Cortex of kidney (tissue), 1 donor: ENCODE measurements around the gene CEP350.
"Not testable (repeated sequence)": the region's sequence is repeated elsewhere in the genome, so short reads cannot be mapped to it uniquely, and the experiment has no call there.

ENCODE experiments used
- DNase-seq: peaks from one replicate; lab custom pipeline; 2025; lab: John Stamatoyannopoulos, UW

CEP350 gene

GRCh38 chr1:180123463-180123936 is 168.9 kb downstream of the CEP350 start:
- no peak for DNase-seq

- DNase-seq: no peak
These were observed 176.0 kb downstream of the CEP350 start for GRCh38 chr1:180130651-180131050.

GRCh38 chr1:180131510-180131909 is 176.9 kb downstream of the CEP350 start:
- DNase-seq: no peak

- no peak for DNase-seq
These were observed 178.6 kb downstream of the CEP350 start for GRCh38 chr1:180133193-180133592.

GRCh38 chr1:180133688-180134087 is 179.1 kb downstream of the CEP350 start:
- not testable (repeated sequence) for DNase-seq

GRCh38 chr1:180135535-180135934 is 180.9 kb downstream of the CEP350 start:
- DNase-seq: no peak

- DNase-seq: no peak
These were observed 181.8 kb downstream of the CEP350 start for GRCh38 chr1:180136331-180136967.

GRCh38 chr1:180136968-180137356 is 182.4 kb downstream of the CEP350 start:
- no peak for DNase-seq

- no peak for DNase-seq
These were observed 183.2 kb downstream of the CEP350 start for GRCh38 chr1:180137776-180138175.

- DNase-seq: no peak
These were observed 186.8 kb downstream of the CEP350 start for GRCh38 chr1:180141381-180141934.

GRCh38 chr1:180143359-180143758 is 188.7 kb downstream of the CEP350 start:
- no peak for DNase-seq

- DNase-seq: no peak
These were observed 190.2 kb downstream of the CEP350 start for GRCh38 chr1:180144659-180145357.

GRCh38 chr1:180145446-180145845 is 190.8 kb downstream of the CEP350 start:
- DNase-seq: no peak

GRCh38 chr1:180150982-180151381 is 196.4 kb downstream of the CEP350 start:
- no peak for DNase-seq

GRCh38 chr1:180151508-180151907 is 196.9 kb downstream of the CEP350 start:
- DNase-seq: no peak

- no peak for DNase-seq
These were observed 198.0 kb downstream of the CEP350 start for GRCh38 chr1:180152588-180152987.

GRCh38 chr1:180153032-180153431 is 198.4 kb downstream of the CEP350 start:
- no peak for DNase-seq

GRCh38 chr1:180154003-180154324 is 199.4 kb downstream of the CEP350 start:
- no peak for DNase-seq

GRCh38 chr1:180154325-180155181 is 199.9 kb downstream of the CEP350 start, which contains the start of gene QSOX1:
TSS of gene QSOX1 (plus strand) at chr1:180154869. CDS start at chr1:180154908, 39 bp downstream.
- DNase-seq: peak; percentile 59

GRCh38 chr1:180155182-180155682 is 200.6 kb downstream of the CEP350 start:
- no peak for DNase-seq

GRCh38 chr1:180156201-180156600 is 201.6 kb downstream of the CEP350 start:
- no peak for DNase-seq

- DNase-seq: no peak
These were observed 202.1 kb downstream of the CEP350 start for GRCh38 chr1:180156631-180157091.
